PFSK-1 (cell line): ENCODE data around the gene S100A8.

Experiments
- POLR2AphosphoS5 ChIP-seq: IDR thresholded peaks from 2 replicates; pipeline ENCODE4 v1.6.1; 2012; ENCODE audit warnings: low read depth, mild to moderate bottlenecking, control low read depth, low read length, moderate library complexity
- TF ChIP-seq, protein P1 (sequence below), 2 experiments: IDR thresholded peaks; 2 replicates each; pipeline versions ENCODE4 v1.6.1 to v1.8.0; 2011 to 2012; ENCODE audit warnings: low read depth in 2 of 2, low read length in 2 of 2, control low read depth in 1 of 2, inconsistent platforms in 1 of 2, mild to moderate bottlenecking in 1 of 2, moderate library complexity in 1 of 2; ENCODE audit not compliant: insufficient read depth in 1 of 2

DNA sequence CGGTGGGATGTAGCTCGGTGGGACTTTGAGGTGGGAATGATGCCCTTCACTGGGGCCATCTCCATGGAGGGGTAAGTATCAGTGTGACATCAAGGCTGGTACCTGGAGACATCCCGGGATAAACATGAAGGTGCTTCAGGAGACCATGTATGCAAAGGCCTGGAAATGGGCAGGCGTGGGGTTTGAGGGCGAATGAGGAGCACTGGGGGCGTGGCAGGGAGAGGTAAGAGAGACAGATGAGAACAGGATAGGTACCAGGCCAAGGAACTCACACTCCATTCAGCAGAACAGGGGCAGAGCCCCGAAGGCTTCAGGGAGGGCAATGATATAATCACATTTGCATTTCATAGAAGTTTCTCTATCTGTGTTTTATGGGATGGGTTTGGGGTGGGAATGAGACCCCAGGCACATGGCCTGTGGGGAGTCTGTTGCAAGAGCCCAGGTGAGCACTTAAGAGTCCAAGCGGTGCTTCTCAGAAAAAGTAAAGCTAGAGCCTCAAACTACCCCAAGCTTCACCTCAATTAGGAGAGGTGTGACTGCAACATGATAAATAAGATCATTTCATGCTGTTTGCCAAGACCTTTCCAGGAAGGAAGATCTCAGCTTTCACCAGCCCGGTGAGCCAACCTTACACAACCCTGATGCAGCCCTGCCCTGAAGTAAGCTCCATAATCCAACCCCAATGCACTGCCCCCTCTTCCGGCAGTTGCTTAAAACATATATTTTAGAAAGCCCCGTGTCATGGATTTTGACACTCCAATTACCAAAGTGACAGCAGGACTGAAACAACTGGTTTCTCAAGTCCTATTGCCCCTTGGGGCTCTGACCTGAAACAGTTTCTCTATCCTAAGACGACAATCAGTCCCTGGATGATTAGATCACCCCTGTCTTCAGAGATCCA lies 25.9 kb downstream of the S100A8 start:
- TF ChIP-seq, protein P1, sequence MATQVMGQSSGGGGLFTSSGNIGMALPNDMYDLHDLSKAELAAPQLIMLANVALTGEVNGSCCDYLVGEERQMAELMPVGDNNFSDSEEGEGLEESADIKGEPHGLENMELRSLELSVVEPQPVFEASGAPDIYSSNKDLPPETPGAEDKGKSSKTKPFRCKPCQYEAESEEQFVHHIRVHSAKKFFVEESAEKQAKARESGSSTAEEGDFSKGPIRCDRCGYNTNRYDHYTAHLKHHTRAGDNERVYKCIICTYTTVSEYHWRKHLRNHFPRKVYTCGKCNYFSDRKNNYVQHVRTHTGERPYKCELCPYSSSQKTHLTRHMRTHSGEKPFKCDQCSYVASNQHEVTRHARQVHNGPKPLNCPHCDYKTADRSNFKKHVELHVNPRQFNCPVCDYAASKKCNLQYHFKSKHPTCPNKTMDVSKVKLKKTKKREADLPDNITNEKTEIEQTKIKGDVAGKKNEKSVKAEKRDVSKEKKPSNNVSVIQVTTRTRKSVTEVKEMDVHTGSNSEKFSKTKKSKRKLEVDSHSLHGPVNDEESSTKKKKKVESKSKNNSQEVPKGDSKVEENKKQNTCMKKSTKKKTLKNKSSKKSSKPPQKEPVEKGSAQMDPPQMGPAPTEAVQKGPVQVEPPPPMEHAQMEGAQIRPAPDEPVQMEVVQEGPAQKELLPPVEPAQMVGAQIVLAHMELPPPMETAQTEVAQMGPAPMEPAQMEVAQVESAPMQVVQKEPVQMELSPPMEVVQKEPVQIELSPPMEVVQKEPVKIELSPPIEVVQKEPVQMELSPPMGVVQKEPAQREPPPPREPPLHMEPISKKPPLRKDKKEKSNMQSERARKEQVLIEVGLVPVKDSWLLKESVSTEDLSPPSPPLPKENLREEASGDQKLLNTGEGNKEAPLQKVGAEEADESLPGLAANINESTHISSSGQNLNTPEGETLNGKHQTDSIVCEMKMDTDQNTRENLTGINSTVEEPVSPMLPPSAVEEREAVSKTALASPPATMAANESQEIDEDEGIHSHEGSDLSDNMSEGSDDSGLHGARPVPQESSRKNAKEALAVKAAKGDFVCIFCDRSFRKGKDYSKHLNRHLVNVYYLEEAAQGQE (IDR thresholded peaks at IDR 0.05; ENCODE audit: insufficient read depth in 1 of 2, low read depth in 2 of 2, low read length in 2 of 2) = no peak
- TF ChIP-seq POLR2AphosphoS5 = no peak
